Stimulated activated CD8-positive, alpha-beta memory T cell treated with anti-CD3 and anti-CD28 coated beads, Interleukin-12 subunit alpha, Interleukin-12 subunit beta, amount 100 ng/mL, for 4 hours (primary cell): ENCODE results near the gene OR7C1.
"Not testable (repeated sequence)": the region's sequence is repeated elsewhere in the genome, so short reads cannot be mapped to it uniquely, and the experiment has no call there.

ENCODE experiments used
- DNase-seq: peaks from one replicate; pipeline ENCODE4 v3.0.0-alpha.2; 2020; ENCODE audit warnings: low read depth

The OR7C1 gene

GRCh38 chr19:14835011-14835410, at the start of gene OR7C1, which contains the start of gene OR7A5:
OR7C1 (minus strand) TSS chr19:14835185; CDS start chr19:14800136, 35,049 bp downstream.
OR7A5 (minus strand) TSS chr19:14835185; CDS start chr19:14828241, 6,944 bp downstream.
- DNase-seq = no peak

GRCh38 chr19:14871619-14872230, 36.7 kb upstream of the OR7C1 start:
- DNase-seq = no peak

GRCh38 chr19:14868497-14868896, 33.5 kb upstream of the OR7C1 start:
- no peak for DNase-seq

- no peak for DNase-seq
These were observed 13.8 kb upstream of the OR7C1 start, which contains the start of gene OR7A10 for GRCh38 chr19:14848822-14849221. OR7A10 (minus strand) TSS chr19:14848922; CDS start chr19:14841877, 7,045 bp downstream.

GRCh38 chr19:14843578-14843977, 8.6 kb upstream of the OR7C1 start:
- DNase-seq = no peak

- DNase-seq = no peak
These were observed 8.2 kb upstream of the OR7C1 start for GRCh38 chr19:14843169-14843568.

GRCh38 chr19:14840206-14840605, 5.2 kb upstream of the OR7C1 start:
- no peak for DNase-seq

- no peak for DNase-seq
These were observed 2.4 kb upstream of the OR7C1 start for GRCh38 chr19:14837391-14837790.

GRCh38 chr19:14830702-14831101, 4.3 kb downstream of the OR7C1 start:
- no peak for DNase-seq

GRCh38 chr19:14826006-14826405, 9.0 kb downstream of the OR7C1 start:
- no peak for DNase-seq

GRCh38 chr19:14821937-14822336, 13.0 kb downstream of the OR7C1 start:
- DNase-seq = no peak

GRCh38 chr19:14818588-14818987, 16.4 kb downstream of the OR7C1 start:
- DNase-seq = no peak

GRCh38 chr19:14817052-14817451, 17.9 kb downstream of the OR7C1 start:
- no peak for DNase-seq

GRCh38 chr19:14814982-14815652, 19.9 kb downstream of the OR7C1 start:
- no peak for DNase-seq

GRCh38 chr19:14809272-14810057, 25.5 kb downstream of the OR7C1 start:
- no peak for DNase-seq

- DNase-seq = no peak
These were observed 30.2 kb downstream of the OR7C1 start for GRCh38 chr19:14804765-14805164.

- DNase-seq = no peak
These were observed 36.2 kb downstream of the OR7C1 start for GRCh38 chr19:14798760-14799159.

GRCh38 chr19:14796021-14796420, 39.0 kb downstream of the OR7C1 start:
- no peak for DNase-seq

- DNase-seq = no peak
These were observed 39.8 kb downstream of the OR7C1 start for GRCh38 chr19:14795078-14795721.

- not testable (repeated sequence) for DNase-seq
These were observed 42.7 kb downstream of the OR7C1 start for GRCh38 chr19:14792250-14792649.

- DNase-seq = no peak
These were observed 48.5 kb downstream of the OR7C1 start for GRCh38 chr19:14786421-14786851.

GRCh38 chr19:14785102-14785793, 49.7 kb downstream of the OR7C1 start:
- not testable (repeated sequence) for DNase-seq
